Activated naive CD8-positive, alpha-beta T cell treated with anti-CD3 and anti-CD28 coated beads for 36 hours (primary cell): ENCODE data around the gene ISG20. TPM values are rescaled to one million over a fixed set of nuclear protein-coding genes. Genes with fewer than 3 reads are reported as not detected.
"Not testable (repeated sequence)": the region's sequence is repeated elsewhere in the genome, so short reads cannot be mapped to it uniquely, and the experiment has no call there.

Experiments
- DNase-seq: peaks from one replicate; pipeline ENCODE4 v3.0.0; 2021
- H3K27ac Mint-ChIP-seq: one replicate; pipeline ENCODE4 v1.8.0; 2022; ENCODE audit warnings: mild to moderate bottlenecking, moderate library complexity, mixed read lengths
- H3K27me3 Mint-ChIP-seq: one replicate; pipeline ENCODE4 v1.8.0; 2022; ENCODE audit warnings: mild to moderate bottlenecking, mixed read lengths
- H3K36me3 Mint-ChIP-seq: one replicate; pipeline ENCODE4 v1.8.0; 2021; ENCODE audit warnings: mild to moderate bottlenecking, mixed read lengths
- H3K4me1 Mint-ChIP-seq: one replicate; pipeline ENCODE4 v1.8.0; 2021; ENCODE audit warnings: mixed read lengths
- H3K4me3 Mint-ChIP-seq: one replicate; pipeline ENCODE4 v1.8.0; 2022; ENCODE audit warnings: mild to moderate bottlenecking, moderate library complexity, mixed read lengths
- H3K9me3 Mint-ChIP-seq: one replicate; pipeline ENCODE4 v1.8.0; 2022; ENCODE audit warnings: mixed read lengths
- total RNA-seq, 2 experiments: library from RNA; stranded (reverse); gene quantifications; one replicate each; pipeline ENCODE4 v1.2.3, GENCODE V29; 2021

Gene ISG20
- total RNA-seq, 2 experiments from 2014 or later: 108 to 110 TPM

DNA sequence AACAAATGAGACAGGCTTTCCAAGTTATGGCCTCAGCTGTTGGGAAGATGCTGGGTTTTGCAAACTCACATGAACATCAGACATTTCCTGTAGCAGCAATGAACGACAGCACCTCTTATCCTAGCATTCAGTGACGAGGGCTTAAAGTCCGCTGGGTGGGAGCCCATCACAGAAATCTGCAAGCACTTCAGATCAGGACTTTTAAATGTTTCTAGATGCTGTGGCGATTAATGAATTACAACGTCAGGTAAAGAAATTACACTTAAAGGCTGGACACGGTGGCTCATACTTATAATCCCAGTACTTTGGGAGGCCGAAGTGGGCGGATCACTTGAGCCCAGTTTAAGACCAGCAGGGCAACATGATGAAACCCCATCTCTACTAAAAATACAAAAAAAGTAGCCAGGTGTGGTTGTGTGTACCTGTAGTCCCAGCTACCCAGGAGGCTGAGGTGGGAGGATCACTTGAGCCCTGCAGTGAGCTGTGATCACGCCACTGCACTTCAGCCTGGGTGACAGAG, 13.8 kb upstream of the ISG20 start:
- H3K9me3 Mint-ChIP-seq: no peaks in the 10 kb centered on the region

DNA sequence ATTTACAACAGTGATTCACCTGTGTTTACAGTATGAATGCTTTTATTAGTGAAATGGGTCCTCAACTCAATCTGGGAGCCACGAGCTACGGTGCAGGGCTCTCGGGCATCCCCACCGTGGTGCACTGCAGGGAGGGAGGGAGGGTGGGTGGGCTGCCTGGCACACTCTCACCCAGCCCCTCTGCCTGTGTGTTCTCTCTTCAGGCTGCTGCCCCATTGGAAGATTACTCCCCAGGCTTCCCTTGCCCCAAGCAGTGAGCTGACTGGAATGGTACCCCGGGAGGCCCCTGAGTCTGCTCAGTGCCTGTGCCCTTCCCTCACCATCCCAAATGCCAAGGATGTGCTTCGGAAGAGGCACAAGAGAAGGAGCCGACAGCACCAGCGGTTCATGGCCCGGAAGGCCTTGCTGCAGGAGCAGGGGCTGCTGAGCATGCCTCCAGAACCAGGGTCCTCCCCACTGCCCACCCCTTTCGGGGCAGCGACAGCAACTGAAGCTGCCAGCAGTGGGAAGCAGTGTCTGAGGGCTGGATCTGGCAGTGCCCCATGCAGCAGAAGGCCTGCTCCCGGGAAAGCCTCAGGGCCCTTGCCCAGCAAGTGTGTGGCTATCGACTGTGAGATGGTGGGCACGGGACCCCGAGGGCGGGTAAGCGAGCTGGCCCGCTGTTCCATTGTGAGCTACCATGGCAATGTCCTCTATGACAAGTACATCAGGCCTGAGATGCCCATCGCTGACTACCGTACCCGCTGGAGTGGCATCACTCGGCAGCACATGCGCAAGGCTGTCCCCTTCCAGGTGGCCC, 12.7 kb upstream of the ISG20 start:
- no peak for DNase-seq

More for the DNA sequence above, 13.8 kb upstream of the ISG20 start:
- Mint-ChIP-seq H3K4me1 (peaks cover 71% of the 10 kb centered on the region), H3K27me3 (peaks cover 3% of the 10 kb centered on the region), H3K36me3 (peaks cover 67% of the 10 kb centered on the region), H3K27ac (peak overlapping the region; percentile 97), H3K4me3 (peak overlapping the region; percentile 98)
- no peak for DNase-seq

DNA sequence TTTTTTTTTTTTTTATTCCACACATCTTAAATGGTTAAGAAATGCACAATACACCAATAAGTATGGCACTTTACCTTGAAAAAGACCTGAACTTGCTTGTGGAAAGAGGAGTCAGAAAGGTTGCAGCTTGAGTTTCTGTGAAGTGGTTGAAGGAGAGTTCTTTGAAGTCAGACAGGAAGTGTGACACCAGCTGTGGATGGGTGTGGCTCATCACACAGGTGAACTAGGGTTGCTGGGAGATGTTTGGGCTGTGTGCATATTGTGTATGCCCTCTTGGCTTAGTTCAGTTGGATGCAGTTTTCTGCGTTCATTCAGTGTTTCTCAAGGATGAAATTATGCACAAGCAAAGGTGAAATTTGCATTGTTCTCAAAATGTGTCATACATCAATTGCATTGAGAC, 11.4 kb upstream of the ISG20 start:
- H3K9me3 Mint-ChIP-seq: no peaks in the 10 kb centered on the region
- H3K27ac Mint-ChIP-seq: peak overlapping the region; percentile 84
- peaks cover 71% of the 10 kb centered on the region for H3K36me3 Mint-ChIP-seq
- peak overlapping the region; percentile 62 for H3K4me3 Mint-ChIP-seq
- H3K4me1 Mint-ChIP-seq: peaks cover 88% of the 10 kb centered on the region
- H3K27me3 Mint-ChIP-seq: no peaks in the 10 kb centered on the region
- peak; percentile 52 for DNase-seq

More for the DNA sequence above, 12.7 kb upstream of the ISG20 start:
- H3K27ac Mint-ChIP-seq: peak overlapping the region; percentile 72
- peaks cover 83% of the 10 kb centered on the region for H3K4me1 Mint-ChIP-seq
- H3K36me3 Mint-ChIP-seq: peaks cover 73% of the 10 kb centered on the region
- no peaks in the 10 kb centered on the region for H3K27me3 Mint-ChIP-seq
- H3K4me3 Mint-ChIP-seq: peak overlapping the region; percentile 54
- no peaks in the 10 kb centered on the region for H3K9me3 Mint-ChIP-seq

DNA sequence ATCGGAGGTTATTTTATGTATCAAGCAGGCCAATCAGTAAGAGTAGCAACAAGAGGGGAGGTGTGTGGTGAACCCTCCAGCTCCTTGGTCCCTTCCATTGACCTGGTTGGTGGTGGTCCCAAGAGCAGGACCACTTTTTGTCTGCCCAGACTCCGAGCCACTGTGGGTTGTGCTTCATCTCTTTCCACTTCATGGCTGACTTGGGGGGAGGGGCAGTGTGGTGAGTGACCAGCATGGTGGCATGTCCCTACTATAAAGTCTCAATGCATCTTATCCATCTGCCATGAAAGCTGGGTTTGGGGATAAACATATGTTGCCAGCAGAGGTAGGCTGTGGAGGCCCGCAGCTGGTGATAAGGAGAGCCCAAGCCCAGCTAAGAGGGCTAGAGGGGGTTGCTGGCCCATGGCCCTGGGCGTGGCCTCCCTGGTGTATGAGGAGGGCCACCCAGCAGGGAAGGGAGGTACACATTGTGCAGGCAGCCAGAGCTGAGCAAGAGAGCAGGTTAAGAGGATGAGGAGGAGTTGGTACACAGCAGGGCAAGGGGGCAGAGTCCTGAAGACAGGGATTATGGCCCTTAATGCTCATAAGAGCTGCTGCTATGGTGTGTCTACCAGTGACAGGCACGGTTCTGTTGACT, 10.7 kb upstream of the ISG20 start:
- H3K4me3 Mint-ChIP-seq: peak overlapping the region; percentile 62
- peaks cover 70% of the 10 kb centered on the region for H3K36me3 Mint-ChIP-seq
- no peak for DNase-seq
- peaks cover 87% of the 10 kb centered on the region for H3K4me1 Mint-ChIP-seq
- peak overlapping the region; percentile 84 for H3K27ac Mint-ChIP-seq
- H3K27me3 Mint-ChIP-seq: no peaks in the 10 kb centered on the region
- H3K9me3 Mint-ChIP-seq: no peaks in the 10 kb centered on the region

DNA sequence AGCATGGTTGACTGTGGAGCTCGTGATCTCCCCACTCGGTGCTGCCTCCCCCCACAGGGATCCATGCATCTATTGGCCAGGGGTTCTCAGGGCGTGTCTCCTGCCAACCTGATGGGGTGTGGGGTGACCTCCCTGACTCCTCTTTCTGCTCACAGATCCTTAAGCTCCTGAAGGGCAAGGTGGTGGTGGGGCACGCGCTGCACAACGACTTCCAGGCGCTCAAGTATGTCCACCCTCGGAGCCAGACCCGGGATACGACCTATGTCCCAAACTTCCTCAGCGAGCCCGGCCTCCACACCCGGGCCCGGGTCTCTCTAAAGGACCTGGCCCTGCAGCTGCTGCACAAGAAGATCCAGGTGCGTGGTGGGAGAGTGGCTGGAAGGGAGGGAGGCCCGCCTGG, 9.7 kb upstream of the ISG20 start:
- Mint-ChIP-seq H3K9me3 (no peaks in the 10 kb centered on the region), H3K4me1 (peaks cover 86% of the 10 kb centered on the region), H3K4me3 (no peak overlapping the region), H3K27ac (peak overlapping the region; percentile 88), H3K27me3 (no peaks in the 10 kb centered on the region), H3K36me3 (peaks cover 72% of the 10 kb centered on the region)
- DNase-seq: no peak

DNA sequence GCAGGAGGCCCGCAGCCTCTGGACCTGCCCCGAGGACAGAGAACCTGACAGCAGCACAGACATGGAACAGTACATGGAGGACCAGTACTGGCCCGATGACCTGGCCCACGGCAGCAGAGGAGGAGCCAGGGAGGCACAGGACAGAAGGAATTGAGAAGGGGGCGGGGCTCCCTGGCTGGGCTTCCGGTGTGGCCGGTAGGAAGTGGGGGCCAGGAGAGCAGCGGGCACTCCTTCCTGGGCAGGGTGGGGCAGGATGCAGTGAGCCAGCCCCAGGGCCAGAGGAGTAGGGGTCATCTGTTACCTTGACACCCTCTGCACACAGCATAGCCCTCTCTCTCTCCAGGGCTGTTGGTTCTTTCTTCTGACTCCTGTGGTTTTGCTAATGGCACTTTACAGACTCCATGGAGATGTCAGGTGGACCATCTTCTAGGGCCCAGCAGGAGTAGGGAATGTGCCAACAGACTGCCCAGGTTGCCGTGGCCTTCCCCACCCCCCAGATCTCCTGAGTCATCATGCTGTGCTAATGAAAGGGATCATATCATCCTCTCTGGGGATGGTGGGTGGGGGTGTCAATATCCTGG, 8.6 kb upstream of the ISG20 start:
- peaks cover 85% of the 10 kb centered on the region for H3K4me1 Mint-ChIP-seq
- peaks cover 74% of the 10 kb centered on the region for H3K36me3 Mint-ChIP-seq
- no peak overlapping the region for H3K4me3 Mint-ChIP-seq
- H3K27me3 Mint-ChIP-seq: no peaks in the 10 kb centered on the region
- no peaks in the 10 kb centered on the region for H3K9me3 Mint-ChIP-seq
- no peak for DNase-seq
- peak overlapping the region; percentile 88 for H3K27ac Mint-ChIP-seq

DNA sequence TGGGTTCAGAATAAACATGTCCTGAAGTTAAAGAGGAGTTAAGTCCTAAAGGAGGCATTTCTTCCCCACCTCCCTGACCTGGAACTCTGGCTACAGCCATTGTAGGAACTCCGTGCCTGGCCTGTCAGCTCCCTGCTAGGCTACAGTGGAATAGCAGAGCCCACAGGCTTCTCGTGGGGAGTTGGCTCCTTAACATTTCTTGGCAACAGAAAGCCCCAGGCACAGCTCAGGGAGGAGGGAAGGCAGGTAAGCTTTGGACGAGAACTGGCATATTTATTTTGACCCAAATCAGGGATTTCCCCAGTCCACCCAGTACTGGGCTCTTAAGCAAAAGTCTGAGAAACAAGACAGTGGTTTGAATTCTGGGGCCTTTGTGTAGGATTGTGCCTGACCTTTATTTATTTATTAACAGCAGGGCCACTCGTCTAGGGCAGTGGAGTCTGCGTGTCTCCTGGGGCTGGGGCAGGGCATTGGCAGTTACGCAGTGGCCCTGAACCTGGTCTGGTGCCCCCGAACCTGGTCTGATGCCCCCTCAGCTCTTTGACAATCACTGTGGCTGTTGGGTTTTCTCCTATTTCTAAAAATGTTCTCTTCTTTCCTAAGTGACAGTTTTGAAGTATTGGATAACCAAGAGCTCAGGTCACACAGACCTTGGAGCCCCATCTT, 7.9 kb upstream of the ISG20 start:
- no peaks in the 10 kb centered on the region for H3K27me3 Mint-ChIP-seq
- no peaks in the 10 kb centered on the region for H3K9me3 Mint-ChIP-seq
- H3K4me1 Mint-ChIP-seq: peaks cover 88% of the 10 kb centered on the region
- no peak overlapping the region for H3K4me3 Mint-ChIP-seq
- peaks cover 70% of the 10 kb centered on the region for H3K36me3 Mint-ChIP-seq
- no peak for DNase-seq
- H3K27ac Mint-ChIP-seq: peak overlapping the region; percentile 88

DNA sequence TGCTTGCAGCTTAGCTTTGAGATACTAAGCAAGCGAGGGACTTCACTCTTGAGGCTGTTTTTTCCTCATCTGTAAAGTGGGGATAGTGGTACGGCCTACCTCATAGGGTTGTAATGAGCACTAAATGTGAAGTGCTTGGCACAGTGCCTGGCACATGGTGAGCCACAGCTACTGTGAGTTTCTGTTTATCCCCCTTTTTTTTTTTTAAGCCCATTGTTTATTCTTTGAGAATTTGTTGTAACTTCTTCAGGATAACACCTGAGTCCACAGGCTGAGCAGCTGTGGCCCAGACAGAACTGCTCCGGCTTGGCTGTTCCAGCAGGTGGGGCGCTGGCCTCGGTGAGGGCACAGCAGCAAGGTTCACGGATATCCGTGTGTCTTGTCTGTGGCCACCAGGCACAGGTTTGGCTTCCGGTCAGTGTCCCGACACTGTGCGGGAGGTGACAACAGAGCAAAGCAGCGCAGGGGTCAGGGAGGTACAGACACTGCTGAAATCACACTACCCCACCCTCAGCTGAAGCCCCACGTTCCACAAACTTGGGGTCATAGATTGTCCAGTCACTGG, 7.3 kb upstream of the ISG20 start:
- Mint-ChIP-seq H3K27ac (peak overlapping the region; percentile 88), H3K9me3 (no peaks in the 10 kb centered on the region), H3K4me3 (no peak overlapping the region), H3K27me3 (no peaks in the 10 kb centered on the region), H3K4me1 (peaks cover 91% of the 10 kb centered on the region), H3K36me3 (peaks cover 74% of the 10 kb centered on the region)
- no peak for DNase-seq

DNA sequence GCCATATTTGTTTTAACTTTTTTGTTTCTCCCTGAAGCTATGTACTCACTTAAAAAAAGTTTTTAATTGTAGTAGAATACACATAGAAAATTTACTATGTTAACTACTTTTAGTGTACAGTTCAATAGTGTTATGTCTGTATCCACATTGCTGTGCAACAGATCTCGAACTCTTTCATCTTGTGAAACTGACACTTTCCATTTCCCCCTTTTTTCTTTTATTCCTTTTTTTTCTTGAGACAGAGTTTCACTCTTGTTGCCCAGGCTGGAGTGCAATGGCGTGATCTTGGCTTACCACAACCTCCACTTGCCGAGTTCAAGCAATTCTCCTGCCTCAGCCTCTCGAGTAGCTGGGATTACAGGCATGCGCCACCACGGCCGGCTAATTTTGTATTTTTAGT, 6.0 kb upstream of the ISG20 start:
- not testable (repeated sequence) for H3K27me3 Mint-ChIP-seq, H3K9me3 Mint-ChIP-seq, DNase-seq, H3K4me3 Mint-ChIP-seq
- peaks cover 71% of the 10 kb centered on the region for H3K36me3 Mint-ChIP-seq
- peaks cover 92% of the 10 kb centered on the region for H3K4me1 Mint-ChIP-seq
- H3K27ac Mint-ChIP-seq: peak overlapping the region; percentile 88

DNA sequence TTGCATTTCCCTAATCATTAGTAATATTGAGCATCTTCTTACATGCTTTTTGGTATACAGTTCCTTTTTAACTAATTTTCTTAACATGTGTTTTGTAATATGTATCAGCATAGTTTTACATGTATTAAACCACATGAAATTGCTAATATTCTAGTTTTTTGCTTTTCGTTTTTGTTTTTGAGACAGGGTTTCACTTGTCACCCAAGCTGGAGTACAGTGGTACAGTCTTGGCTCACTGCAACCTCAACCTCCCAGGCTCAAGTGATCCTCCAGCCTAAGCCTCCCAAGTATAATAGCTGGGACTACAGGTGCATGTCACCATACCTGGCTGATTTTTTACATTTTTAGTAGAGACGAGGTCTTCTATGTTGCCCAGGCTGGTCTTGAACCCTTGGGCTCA, 4.4 kb upstream of the ISG20 start:
- peaks cover 3% of the 10 kb centered on the region for H3K27me3 Mint-ChIP-seq
- H3K9me3 Mint-ChIP-seq: no peaks in the 10 kb centered on the region
- H3K4me3 Mint-ChIP-seq: no peak overlapping the region
- DNase-seq: no peak
- peak overlapping the region; percentile 70 for H3K27ac Mint-ChIP-seq
- H3K4me1 Mint-ChIP-seq: peaks cover 88% of the 10 kb centered on the region
- H3K36me3 Mint-ChIP-seq: peaks cover 61% of the 10 kb centered on the region

DNA sequence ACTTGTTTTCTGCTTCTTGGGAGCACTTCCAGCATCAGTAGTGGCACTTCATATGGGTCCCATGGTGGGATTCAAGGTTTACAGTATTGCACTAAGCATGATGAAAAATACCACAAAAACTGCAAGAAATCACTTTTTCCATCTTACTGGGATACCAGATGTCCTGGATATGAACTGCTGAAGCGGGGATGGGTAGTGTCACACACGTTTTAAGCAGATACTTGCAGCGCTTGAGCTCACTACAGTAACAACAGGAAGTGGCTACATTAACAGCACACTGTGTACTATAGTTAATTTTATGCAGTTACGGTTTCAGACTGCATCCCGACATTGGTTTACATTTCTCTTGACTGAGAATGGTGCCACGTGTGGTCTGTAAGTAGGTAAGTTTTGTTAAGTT, 3.5 kb upstream of the ISG20 start:
- DNase-seq: no peak
- Mint-ChIP-seq H3K4me1 (peaks cover 87% of the 10 kb centered on the region), H3K4me3 (peak overlapping the region; percentile 77), H3K27ac (peak overlapping the region; percentile 96), H3K9me3 (no peaks in the 10 kb centered on the region), H3K36me3 (peaks cover 62% of the 10 kb centered on the region), H3K27me3 (peaks cover 3% of the 10 kb centered on the region)

DNA sequence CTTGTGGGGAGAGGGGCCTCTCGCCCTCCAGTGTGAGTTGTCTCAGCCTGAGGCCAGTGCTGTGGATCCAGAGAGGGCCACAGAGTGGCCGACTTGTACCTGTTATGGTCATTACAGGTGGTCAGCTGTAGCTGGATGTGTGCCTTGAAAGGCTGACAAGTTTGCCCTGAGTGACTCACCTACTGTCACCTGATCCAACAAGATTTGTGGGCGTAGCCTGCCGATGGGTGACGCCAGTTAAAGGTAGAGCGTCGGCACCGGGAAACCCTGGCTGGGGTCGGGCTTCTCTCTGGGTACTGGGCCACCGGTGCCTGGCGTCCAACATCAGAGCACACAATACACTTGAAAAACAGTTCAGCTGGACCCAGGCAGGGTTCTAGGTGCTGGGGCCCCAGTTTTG, 2.8 kb upstream of the ISG20 start:
- H3K27ac Mint-ChIP-seq: peak overlapping the region; percentile 96
- H3K36me3 Mint-ChIP-seq: peaks cover 59% of the 10 kb centered on the region
- DNase-seq: peak; percentile 71
- H3K9me3 Mint-ChIP-seq: no peaks in the 10 kb centered on the region
- H3K27me3 Mint-ChIP-seq: peaks cover 3% of the 10 kb centered on the region
- H3K4me1 Mint-ChIP-seq: peaks cover 84% of the 10 kb centered on the region
- H3K4me3 Mint-ChIP-seq: peak overlapping the region; percentile 77

DNA sequence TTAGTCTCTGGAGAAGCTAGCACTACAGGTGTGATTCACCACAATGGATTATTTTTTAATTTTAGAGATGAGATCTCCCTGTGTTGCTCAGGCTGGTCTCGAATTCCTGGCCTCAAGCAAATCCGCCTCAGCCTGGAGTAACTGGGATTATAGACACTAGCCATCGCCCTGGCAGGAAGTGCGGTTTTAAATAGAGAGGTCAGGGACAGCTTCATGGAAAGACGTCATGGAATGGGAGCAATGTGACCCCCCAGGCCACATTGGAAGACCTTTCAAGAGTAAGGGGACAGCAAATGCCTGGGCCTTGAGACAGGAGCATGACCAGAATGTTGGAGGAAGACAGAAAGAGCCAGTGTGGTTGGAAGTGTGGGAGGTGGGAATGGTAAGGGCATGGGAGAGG, 2.2 kb upstream of the ISG20 start:
- Mint-ChIP-seq H3K27me3 (peaks cover 3% of the 10 kb centered on the region), H3K27ac (peak overlapping the region; percentile 96), H3K9me3 (no peaks in the 10 kb centered on the region), H3K4me3 (peak overlapping the region; percentile 77), H3K4me1 (peaks cover 81% of the 10 kb centered on the region), H3K36me3 (peaks cover 56% of the 10 kb centered on the region)
- no peak for DNase-seq

DNA sequence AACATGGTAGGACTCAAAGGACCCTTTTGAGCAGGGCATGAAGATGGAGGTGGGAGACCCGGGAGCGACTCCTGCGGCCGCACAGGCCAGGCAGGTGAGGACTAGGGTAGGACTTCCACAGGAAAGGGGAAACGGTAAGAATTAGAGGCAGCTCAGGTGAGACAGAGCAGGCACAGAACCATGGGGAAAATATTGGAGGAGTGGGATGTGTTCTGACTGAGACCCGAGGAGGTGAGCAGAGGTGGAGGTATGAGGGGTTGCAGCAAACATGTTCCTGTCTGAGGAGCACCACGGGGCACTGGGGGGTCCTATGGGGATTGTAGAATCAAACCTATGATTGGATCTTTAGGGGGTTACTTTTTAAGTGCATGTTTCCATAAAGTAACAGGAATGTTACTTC, 1.4 kb upstream of the ISG20 start:
- H3K4me1 Mint-ChIP-seq: peaks cover 81% of the 10 kb centered on the region

More for the DNA sequence above, 1.4 kb upstream of the ISG20 start:
- Mint-ChIP-seq H3K4me3 (peak overlapping the region; percentile 88), H3K27me3 (peaks cover 3% of the 10 kb centered on the region), H3K27ac (peak overlapping the region; percentile 96), H3K36me3 (peaks cover 57% of the 10 kb centered on the region), H3K9me3 (no peaks in the 10 kb centered on the region)
- no peak for DNase-seq
